A549 (cell line): ENCODE data around the gene TNF. TPM values are rescaled to one million over a fixed set of nuclear protein-coding genes. Genes with fewer than 3 reads are reported as not detected.
A peak's percentile ranks its signal among the peaks of the same experiment; 100 is the strongest.

ENCODE experiments used
- ATAC-seq, 2 experiments: fragments of 200-7000 bp in 1 of 2; fragments of >200 bp in 1 of 2; cut with Nextera tagmentation in 1 of 2; cut with Tn5 transposase in 1 of 2; 3 replicates each; pipeline versions ENCODE4 v1.8.0 to v1.9.1; 2018 to 2020; ENCODE audit warnings: mild to moderate bottlenecking in 1 of 2, moderate library complexity in 1 of 2
- CTCF ChIA-PET: fragments of 300-600 bp; sonication (Branson Sonifier 250); formaldehyde crosslinking; extraction: SDS; loops from one replicate; lab custom pipeline; 2021; ENCODE audit warnings: antibody characterized with exemption, inconsistent platforms; lab: Yijun Ruan, JAX
- POLR2A ChIA-PET: fragments of 350-600 bp; formaldehyde crosslinking; extraction: SDS; loops from one replicate; lab custom pipeline; 2021; ENCODE audit warnings: antibody characterized with exemption, inconsistent platforms; lab: Yijun Ruan, JAX
- DNase-seq, 2 experiments: peaks; one replicate each; pipeline versions ENCODE4 v3.0.0 to v3.0.0-alpha.2; 2011 to 2016; ENCODE audit warnings: low read depth in 1 of 2, low spot score in 1 of 2
- FAIRE-seq: peaks from 2 replicates; lab custom pipeline; 2011; peaks lifted over from hg19 to GRCh38; lab: Jason Lieb, UNC
- H3K27ac ChIP-seq, 2 experiments: fragments of >200 bp; sonication (Bioruptor Twin); formaldehyde crosslinking; 3 replicates each; pipeline ENCODE4 v1.5.1; 2016 to 2017
- H3K4me1 ChIP-seq: fragments of >200 bp; sonication (Bioruptor Twin); formaldehyde crosslinking; 3 replicates; pipeline ENCODE4 v1.6.1; 2016
- H3K4me2 ChIP-seq: fragments of >200 bp; sonication (Bioruptor Twin); formaldehyde crosslinking; 3 replicates; pipeline ENCODE4 v1.6.1; 2016
- H3K4me3 ChIP-seq: fragments of >200 bp; sonication (Bioruptor Twin); formaldehyde crosslinking; 3 replicates; pipeline ENCODE4 v1.5.1; 2016
- H3K9me3 ChIP-seq: fragments of >200 bp; sonication (Bioruptor Twin); formaldehyde crosslinking; 3 replicates; pipeline ENCODE4 v1.6.1; 2016
- CBX2 ChIP-seq: fragments of 200-600 bp; sonication (generic); IDR thresholded peaks from 2 replicates; pipeline ENCODE4 v1.6.1; 2016; ENCODE audit warnings: low read depth, mild to moderate bottlenecking, borderline replicate concordance
- CEBPB ChIP-seq, 2 experiments: fragments of >200 bp in 1 of 2; sonication (Bioruptor Twin) in 1 of 2; formaldehyde crosslinking in 1 of 2; IDR thresholded peaks; 2 replicates each; pipeline ENCODE4 v1.6.1; 2012 to 2016
- CHD2 ChIP-seq: fragments of 150-350 bp; IDR thresholded peaks from 2 replicates; pipeline ENCODE4 v1.6.1; 2014; ENCODE audit warnings: low read length; ENCODE audit not compliant: partially characterized antibody
- CTCF ChIP-seq: fragments of >200 bp; sonication (Bioruptor Twin); formaldehyde crosslinking; IDR thresholded peaks from 3 replicates; pipeline ENCODE4 v1.5.1; 2016
- ELK1 ChIP-seq: fragments of 150-350 bp; IDR thresholded peaks from 2 replicates; pipeline ENCODE4 v1.6.1; 2014; ENCODE audit warnings: low read depth, mild to moderate bottlenecking, low read length
- EP300 ChIP-seq, 2 experiments: fragments of >200 bp; sonication (Bioruptor Twin); formaldehyde crosslinking; IDR thresholded peaks; 2 replicates in 1 of 2; 3 replicates in 1 of 2; pipeline ENCODE4 v1.6.1; 2016 to 2017
- HOXB5 ChIP-seq: fragments of 250-450 bp; sonication (Bioruptor Pico); IDR thresholded peaks from 2 replicates; pipeline ENCODE4 v1.5.0; 2020; ENCODE audit warnings: mild to moderate bottlenecking, moderate library complexity
- JUNB ChIP-seq: fragments of >200 bp; sonication (Bioruptor Twin); formaldehyde crosslinking; IDR thresholded peaks from 2 replicates; pipeline ENCODE4 v1.6.1; 2016
- NFE2L2 ChIP-seq: fragments of 150-350 bp; conservative IDR thresholded peaks from 2 replicates; pipeline ENCODE4 v1.6.1; 2014; ENCODE audit warnings: low read length
- PHF8 ChIP-seq: fragments of 200-600 bp; sonication (generic); IDR thresholded peaks from 2 replicates; pipeline ENCODE4 v1.6.1; 2016; ENCODE audit warnings: low read depth, mild to moderate bottlenecking, antibody characterized with exemption, moderate library complexity, borderline replicate concordance
- POLR2A ChIP-seq: IDR thresholded peaks from 2 replicates; pipeline ENCODE4 v1.6.1; 2012; ENCODE audit warnings: mild to moderate bottlenecking, low read length
- POLR2AphosphoS2 ChIP-seq: conservative IDR thresholded peaks from 2 replicates; pipeline ENCODE4 v1.6.1; 2012; ENCODE audit warnings: low read length, improper control_type of control experiment, inconsistent platforms
- SMC3 ChIP-seq: fragments of >200 bp; sonication (Bioruptor Twin); formaldehyde crosslinking; IDR thresholded peaks from 3 replicates; pipeline ENCODE4 v1.6.1; 2018; ENCODE audit warnings: inconsistent platforms
- TFCP2L1 ChIP-seq: fragments of 250-450 bp; sonication (Bioruptor Pico); IDR thresholded peaks from 2 replicates; pipeline ENCODE4 v1.5.0; 2021; ENCODE audit warnings: mild to moderate bottlenecking
- ZC3H11A ChIP-seq: fragments of 450-650 bp; IDR thresholded peaks from 2 replicates; pipeline ENCODE4 v1.6.1; 2014; ENCODE audit warnings: antibody characterized with exemption, mild to moderate bottlenecking
- ZNF302 ChIP-seq: fragments of 250-450 bp; sonication (Bioruptor Pico); IDR thresholded peaks from 2 replicates; pipeline ENCODE4 v1.9.0; 2021; ENCODE audit warnings: inconsistent platforms, mild to moderate bottlenecking, moderate library complexity
- WGBS: methylation state at CpG from one replicate; pipeline ENCODE4 v1.1.6; 2017; ENCODE audit errors: missing lambda C conversion rate; 5-methylcytosine and 5-hydroxymethylcytosine counted together
- polyA plus RNA-seq, 4 experiments: library from polyadenylated mRNA; depleted of rRNA in 3 of 4; stranded (reverse); fragments of >200 nt; fragmentation: RNase III in 1 of 4; extraction: RNeasy Plus Mini Kit Qiagen cat#74134 plus additional on column Dnase treatment in 1 of 4; gene quantifications; 2 replicates in 3 of 4; 3 replicates in 1 of 4; pipeline ENCODE4 v1.2.3, GENCODE V29; 2011 to 2017
- TF ChIP-seq, protein P1 (sequence below): fragments of >200 bp; sonication (Bioruptor Twin); formaldehyde crosslinking; IDR thresholded peaks from 2 replicates; pipeline ENCODE4 v1.6.1; 2016
- TF ChIP-seq, protein P2 (sequence below): fragments of 250-450 bp; sonication (Bioruptor Pico); IDR thresholded peaks from 2 replicates; pipeline ENCODE4 v1.5.0; 2021; ENCODE audit warnings: mild to moderate bottlenecking, moderate library complexity, borderline replicate concordance
- TF ChIP-seq, protein P3 (sequence below): fragments of 250-450 bp; sonication (Bioruptor Pico); IDR thresholded peaks from 2 replicates; pipeline ENCODE4 v1.5.0; 2020; ENCODE audit warnings: low read depth, mild to moderate bottlenecking, moderate library complexity
- TF ChIP-seq, protein P4 (sequence below): fragments of 450-650 bp; IDR thresholded peaks from 2 replicates; pipeline ENCODE4 v1.6.1; 2014; ENCODE audit warnings: antibody characterized with exemption

Gene TNF
- polyA plus RNA-seq, 2 of the 4 experiments (the other 2 are of a cell fraction), result not detected

DNA sequence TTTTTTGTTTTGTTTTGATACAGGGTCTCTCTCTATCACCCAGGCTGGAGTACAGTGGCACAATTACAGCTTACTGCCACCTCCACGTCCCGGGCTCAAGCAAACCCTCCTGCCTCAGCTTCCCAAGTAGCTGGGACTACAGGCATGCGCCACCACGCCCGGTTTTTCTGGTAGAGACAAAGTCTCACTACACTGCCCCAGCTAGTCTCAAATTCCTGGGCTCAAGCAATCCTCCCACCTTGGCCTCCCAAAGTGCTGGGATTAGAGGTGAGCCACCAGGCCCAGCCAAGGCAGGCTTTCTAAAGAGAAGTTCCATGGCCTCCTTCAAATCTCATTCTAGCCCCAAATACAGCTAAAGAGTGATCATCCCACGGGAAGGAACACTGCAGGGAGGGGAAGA lies 41.4 kb upstream of the TNF start:
- peaks cover 9% of the 10 kb centered on the region; the same call in 2 of the 3 replicates for H3K4me1 ChIP-seq
- TF ChIP-seq SMC3 (no peak), POLR2AphosphoS2 (0 out of 2 replicates have a peak, but pooled peaks have one; percentile 65)
- TF ChIP-seq, all 56 proteins: peak for 1
- FAIRE-seq, result no peak
- ChIA-PET POLR2A (no interaction called here), CTCF (interaction anchor here (0.6 to 2.7 kb wide), 3 partner anchors 12 to 67 kb away, joined by 4 to 8 read pairs (median 4); partner anchors contain the start of gene ATP6V1G2)
- no peak for DNase-seq
- Histone ChIP-seq H3K4me2 (no peak overlapping the region), H3K4me3 (no peak overlapping the region), H3K9me3 (no peaks in the 10 kb centered on the region), H3K27ac (no peak overlapping the region)
- 89% methylated on average over 6 of the region's 6 CpGs for WGBS
- no peak for ATAC-seq

- FAIRE-seq, result no peak
- TF ChIP-seq EP300 (IDR thresholded peaks at IDR 0.05) (no peak), ZC3H11A (no peak), NFE2L2 (no peak), CTCF (no peak), ZNF302 (CRISPR knock-in tag) (no peak), CHD2 (no peak), PHF8 (no peak), CEBPB (IDR thresholded peaks at IDR 0.05) (no peak), ELK1 (no peak), POLR2A (no peak), JUNB (no peak), HOXB5 (CRISPR knock-in tag) (no peak), CBX2 (no peak), TFCP2L1 (CRISPR knock-in tag) (no peak)
- TF ChIP-seq, protein P1, sequence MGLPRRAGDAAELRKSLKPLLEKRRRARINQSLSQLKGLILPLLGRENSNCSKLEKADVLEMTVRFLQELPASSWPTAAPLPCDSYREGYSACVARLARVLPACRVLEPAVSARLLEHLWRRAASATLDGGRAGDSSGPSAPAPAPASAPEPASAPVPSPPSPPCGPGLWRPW, result no peak
- TF ChIP-seq, protein P2, sequence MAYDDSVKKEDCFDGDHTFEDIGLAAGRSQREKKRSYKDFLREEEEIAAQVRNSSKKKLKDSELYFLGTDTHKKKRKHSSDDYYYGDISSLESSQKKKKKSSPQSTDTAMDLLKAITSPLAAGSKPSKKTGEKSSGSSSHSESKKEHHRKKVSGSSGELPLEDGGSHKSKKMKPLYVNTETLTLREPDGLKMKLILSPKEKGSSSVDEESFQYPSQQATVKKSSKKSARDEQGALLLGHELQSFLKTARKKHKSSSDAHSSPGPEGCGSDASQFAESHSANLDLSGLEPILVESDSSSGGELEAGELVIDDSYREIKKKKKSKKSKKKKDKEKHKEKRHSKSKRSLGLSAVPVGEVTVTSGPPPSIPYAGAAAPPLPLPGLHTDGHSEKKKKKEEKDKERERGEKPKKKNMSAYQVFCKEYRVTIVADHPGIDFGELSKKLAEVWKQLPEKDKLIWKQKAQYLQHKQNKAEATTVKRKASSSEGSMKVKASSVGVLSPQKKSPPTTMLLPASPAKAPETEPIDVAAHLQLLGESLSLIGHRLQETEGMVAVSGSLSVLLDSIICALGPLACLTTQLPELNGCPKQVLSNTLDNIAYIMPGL, result no peak
- TF ChIP-seq, protein P3, sequence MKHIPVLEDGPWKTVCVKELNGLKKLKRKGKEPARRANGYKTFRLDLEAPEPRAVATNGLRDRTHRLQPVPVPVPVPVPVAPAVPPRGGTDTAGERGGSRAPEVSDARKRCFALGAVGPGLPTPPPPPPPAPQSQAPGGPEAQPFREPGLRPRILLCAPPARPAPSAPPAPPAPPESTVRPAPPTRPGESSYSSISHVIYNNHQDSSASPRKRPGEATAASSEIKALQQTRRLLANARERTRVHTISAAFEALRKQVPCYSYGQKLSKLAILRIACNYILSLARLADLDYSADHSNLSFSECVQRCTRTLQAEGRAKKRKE (CRISPR knock-in tag), result no peak
- TF ChIP-seq, protein P4, sequence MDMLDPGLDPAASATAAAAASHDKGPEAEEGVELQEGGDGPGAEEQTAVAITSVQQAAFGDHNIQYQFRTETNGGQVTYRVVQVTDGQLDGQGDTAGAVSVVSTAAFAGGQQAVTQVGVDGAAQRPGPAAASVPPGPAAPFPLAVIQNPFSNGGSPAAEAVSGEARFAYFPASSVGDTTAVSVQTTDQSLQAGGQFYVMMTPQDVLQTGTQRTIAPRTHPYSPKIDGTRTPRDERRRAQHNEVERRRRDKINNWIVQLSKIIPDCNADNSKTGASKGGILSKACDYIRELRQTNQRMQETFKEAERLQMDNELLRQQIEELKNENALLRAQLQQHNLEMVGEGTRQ, result no peak
- TF ChIP-seq, all 56 proteins: peak for 0
- POLR2A ChIA-PET, result no interaction called here
- Histone ChIP-seq H3K4me3 (no peak overlapping the region), H3K4me2 (no peak overlapping the region), H3K9me3 (no peaks in the 10 kb centered on the region), H3K4me1 (peaks cover 15% of the 10 kb centered on the region), H3K27ac (no peak overlapping the region)
- ATAC-seq, result no peak
- CTCF ChIA-PET, result interaction anchor here (1.1 to 2.7 kb wide), 3 partner anchors 11 to 152 kb away, joined by 3 to 8 read pairs (median 4); partner anchors contain the start of gene ATP6V1G2
- 92% methylated on average over 24 of the region's 24 CpGs for WGBS
- no peak for DNase-seq
Observed at GRCh38 chr6:31534521-31535040, 40.8 kb upstream of the TNF start.
